Umbilical cord (tissue), 2 donors: Measurements from ENCODE around the gene IRAG1. TPM values are rescaled to one million over a fixed set of nuclear protein-coding genes. Genes with fewer than 3 reads are reported as not detected.

Source experiments
- DNase-seq: peaks from one replicate; pipeline ENCODE4 v3.0.0-alpha.2; 2015; ENCODE audit warnings: low spot score
- total RNA-seq: library from RNA; depleted of rRNA; stranded (reverse); fragments of >200 nt; gene quantifications from one replicate; pipeline ENCODE4 v1.2.3, GENCODE V29; 2014; ENCODE audit warnings: low replicate concordance; ENCODE audit not compliant: insufficient read depth

Gene IRAG1
- total RNA-seq, 1 donor from 2014 or later: 62.6 TPM

GRCh38 chr11:10648871-10649270 lies 44.7 kb downstream of the IRAG1 start:
- no peak for DNase-seq

GRCh38 chr11:10646681-10647355 lies 46.7 kb downstream of the IRAG1 start:
- DNase-seq: no peak

- no peak for DNase-seq
These were observed 47.5 kb downstream of the IRAG1 start for GRCh38 chr11:10646005-10646404.

- no peak for DNase-seq
These were observed 48.3 kb downstream of the IRAG1 start for GRCh38 chr11:10645212-10645795.

Other genes with a start within 250 kb of the IRAG1 start
- 6.0 TPM for gene AMPD3, start 238.5 kb downstream of the IRAG1 start, total RNA-seq
- 32.0 TPM for gene RNF141, start 152.6 kb downstream of the IRAG1 start, total RNA-seq
- gene LYVE1, start 125.1 kb downstream of the IRAG1 start, total RNA-seq: 48.4 TPM
- gene CTR9, start 57.5 kb upstream of the IRAG1 start, total RNA-seq: 20.9 TPM
- gene EIF4G2, start 115.2 kb upstream of the IRAG1 start, total RNA-seq: 579 TPM
- 32.7 TPM for gene ZBED5, start 164.3 kb upstream of the IRAG1 start, total RNA-seq